Parathyroid adenoma (tissue), 2 donors: ENCODE measurements around the gene MTA1.

Experiments used
- H2AFZ ChIP-seq: fragments of 300-600 bp; sonication (generic); one replicate; pipeline ENCODE4 v1.7.0; 2017; ENCODE audit warnings: antibody characterized with exemption, mild to moderate bottlenecking
- H3K27ac ChIP-seq: fragments of 300-600 bp; sonication (generic); one replicate; pipeline ENCODE4 v1.7.0; 2017
- H3K27me3 ChIP-seq: fragments of 300-600 bp; sonication (generic); one replicate; pipeline ENCODE4 v1.7.0; 2017; ENCODE audit warnings: low read length; ENCODE audit not compliant: control insufficient read depth, insufficient read depth
- H3K36me3 ChIP-seq: fragments of 300-600 bp; sonication (generic); one replicate; pipeline ENCODE4 v1.7.0; 2017; ENCODE audit warnings: low read length; ENCODE audit not compliant: control insufficient read depth, insufficient read depth
- H3K4me1 ChIP-seq: fragments of 300-600 bp; sonication (generic); one replicate; pipeline ENCODE4 v1.7.0; 2017; ENCODE audit warnings: control low read depth
- H3K4me2 ChIP-seq: fragments of 300-600 bp; sonication (generic); one replicate; pipeline ENCODE4 v1.7.0; 2017; ENCODE audit warnings: low read length
- H3K4me3 ChIP-seq: fragments of 300-600 bp; sonication (generic); one replicate; pipeline ENCODE4 v1.7.0; 2017; ENCODE audit warnings: low read depth, low read length
- H3K79me2 ChIP-seq: fragments of 300-600 bp; sonication (generic); one replicate; pipeline ENCODE4 v1.7.0; 2017; ENCODE audit warnings: control low read depth
- H3K9ac ChIP-seq: fragments of 300-600 bp; sonication (generic); one replicate; pipeline ENCODE4 v1.7.0; 2017; ENCODE audit warnings: mild to moderate bottlenecking
- H3K9me3 ChIP-seq: fragments of 300-600 bp; sonication (generic); one replicate; pipeline ENCODE4 v1.7.0; 2017; ENCODE audit warnings: low read length; ENCODE audit not compliant: control insufficient read depth
- CTCF ChIP-seq: fragments of 300-600 bp; sonication (generic); IDR thresholded peaks from one replicate; pipeline ENCODE4 v1.7.0; 2017; ENCODE audit warnings: antibody characterized with exemption, mild to moderate bottlenecking
- donor health status: primary hyperparathyroidism.

The MTA1 gene

GRCh38 chr14:105392131-105393090 is 27.2 kb upstream of the MTA1 start:
- Histone ChIP-seq H3K9me3 (no peaks in the 10 kb centered on the region), H3K27ac (no peak overlapping the region), H3K4me2 (no peak overlapping the region), H3K4me3 (no peak overlapping the region), H3K27me3 (no peaks in the 10 kb centered on the region), H3K79me2 (no peaks in the 10 kb centered on the region), H2AFZ (no peak overlapping the region), H3K9ac (no peak overlapping the region), H3K4me1 (no peaks in the 10 kb centered on the region), H3K36me3 (no peaks in the 10 kb centered on the region)
- TF ChIP-seq CTCF, result no peak

GRCh38 chr14:105393151-105393550 is 26.5 kb upstream of the MTA1 start:
- no peak for TF ChIP-seq CTCF
- H3K27me3 ChIP-seq, result no peaks in the 10 kb centered on the region
- no peak overlapping the region for H3K4me2 ChIP-seq
- no peak overlapping the region for H3K4me3 ChIP-seq
- no peaks in the 10 kb centered on the region for H3K36me3 ChIP-seq
- H3K27ac ChIP-seq, result no peak overlapping the region
- no peak overlapping the region for H2AFZ ChIP-seq
- H3K9ac ChIP-seq, result no peak overlapping the region
- no peaks in the 10 kb centered on the region for H3K79me2 ChIP-seq
- H3K9me3 ChIP-seq, result no peaks in the 10 kb centered on the region
- peaks cover 3% of the 10 kb centered on the region for H3K4me1 ChIP-seq

GRCh38 chr14:105394714-105395537 is 24.7 kb upstream of the MTA1 start:
- TF ChIP-seq CTCF, result no peak
- peaks cover 8% of the 10 kb centered on the region for H3K4me1 ChIP-seq
- no peak overlapping the region for H3K9ac ChIP-seq
- no peak overlapping the region for H3K4me2 ChIP-seq
- no peaks in the 10 kb centered on the region for H3K9me3 ChIP-seq
- no peak overlapping the region for H3K4me3 ChIP-seq
- H3K27me3 ChIP-seq, result no peaks in the 10 kb centered on the region
- no peak overlapping the region for H2AFZ ChIP-seq
- H3K36me3 ChIP-seq, result no peaks in the 10 kb centered on the region
- H3K79me2 ChIP-seq, result no peaks in the 10 kb centered on the region
- no peak overlapping the region for H3K27ac ChIP-seq

GRCh38 chr14:105395538-105395854 is 24.1 kb upstream of the MTA1 start:
- H3K4me2 ChIP-seq, result no peak overlapping the region
- H3K27ac ChIP-seq, result no peak overlapping the region
- H3K9ac ChIP-seq, result no peak overlapping the region
- H3K9me3 ChIP-seq, result no peaks in the 10 kb centered on the region
- peaks cover 8% of the 10 kb centered on the region for H3K4me1 ChIP-seq
- no peaks in the 10 kb centered on the region for H3K36me3 ChIP-seq
- no peak overlapping the region for H2AFZ ChIP-seq
- no peak overlapping the region for H3K4me3 ChIP-seq
- no peaks in the 10 kb centered on the region for H3K79me2 ChIP-seq
- H3K27me3 ChIP-seq, result no peaks in the 10 kb centered on the region
- no peak for TF ChIP-seq CTCF
